Prostate gland (tissue), 2 donors: ENCODE data around the gene RETREG1. TPM values are rescaled to one million over a fixed set of nuclear protein-coding genes. Genes with fewer than 3 reads are reported as not detected.

Experiments
- DNase-seq: peaks from one replicate; pipeline ENCODE4 v3.0.0-alpha.2; 2019; ENCODE audit warnings: low spot score
- H3K27ac ChIP-seq, 2 donors: fragments of 200-600 bp; sonication (generic); 2 replicates each; pipeline ENCODE4 v1.5.1; 2017 to 2019
- H3K27me3 ChIP-seq: fragments of 200-600 bp; sonication (generic); replicated peaks from 2 replicates; pipeline ENCODE4 v1.5.1; 2019; ENCODE audit not compliant: insufficient read depth
- H3K36me3 ChIP-seq, 2 donors: fragments of 200-600 bp; sonication (generic); 1 replicate in 1 of 2; 2 replicates in 1 of 2; pipeline versions ENCODE4 v1.5.1 to v1.8.1; 2017 to 2019
- H3K4me1 ChIP-seq: fragments of 200-600 bp; sonication (generic); replicated peaks from 2 replicates; pipeline ENCODE4 v1.5.1; 2019
- H3K4me3 ChIP-seq, 2 donors: fragments of 200-600 bp; sonication (generic); 2 replicates each; pipeline ENCODE4 v1.5.1; 2017 to 2019
- H3K9me3 ChIP-seq: fragments of 200-600 bp; sonication (generic); 2 replicates; pipeline ENCODE4 v1.5.1; 2017
- POLR2A ChIP-seq: fragments of 450-650 bp; IDR thresholded peaks from one replicate; pipeline ENCODE4 v1.6.1; 2016; ENCODE audit warnings: antibody characterized with exemption, mild to moderate bottlenecking
- POLR2AphosphoS5 ChIP-seq: sonication (generic); formaldehyde crosslinking; IDR thresholded peaks from one replicate; pipeline ENCODE4 v1.6.1; 2017; ENCODE audit warnings: antibody characterized with exemption
- WGBS: methylation state at CpG from one replicate; pipeline ENCODE4 v1.1.5; 2018; 5-methylcytosine and 5-hydroxymethylcytosine counted together
- intact Hi-C: fragments of 100-400 bp; cut with DNase I; formaldehyde crosslinking; loops from one replicate; pipeline ENCODE4 v1.14.2; 2022
- total RNA-seq, 2 donors: library from RNA; depleted of rRNA; stranded (reverse); fragments of >200 nt; gene quantifications; one replicate each; pipeline ENCODE4 v1.1.0, GENCODE V29; 2016
- TF ChIP-seq, protein P1 (sequence below), 4 experiments: fragments of 200-600 bp in 2 of 4; fragments of 450-650 bp in 2 of 4; sonication (generic) in 2 of 4; IDR thresholded peaks; 1 replicate in 3 of 4; 2 replicates in 1 of 4; pipeline ENCODE4 v1.5.1; 2016 to 2019; ENCODE audit warnings: antibody characterized with exemption in 4 of 4, mild to moderate bottlenecking in 2 of 4, moderate library complexity in 2 of 4

RETREG1 gene
- total RNA-seq, 2 donors from 2014 or later: 13.5 to 18.4 TPM

DNA sequence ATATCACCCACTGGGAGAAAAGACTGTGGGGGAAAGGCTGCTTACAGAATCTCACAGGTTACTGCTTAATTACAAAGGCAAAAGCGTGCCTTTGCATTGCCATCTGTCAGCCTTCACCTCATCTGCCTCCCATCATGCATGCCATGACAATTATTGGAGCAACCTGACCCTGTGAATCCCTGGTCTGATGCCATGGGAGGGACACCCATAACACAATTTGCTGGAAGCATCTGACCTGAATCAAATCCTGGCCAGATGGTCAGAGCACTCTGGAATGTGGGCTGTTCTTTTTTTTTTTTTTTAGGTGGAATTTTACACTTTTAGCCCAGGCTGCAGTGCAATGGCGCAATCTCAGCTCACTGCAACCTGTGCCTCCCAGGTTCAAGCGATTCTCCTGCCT lies 11.6 kb upstream of the RETREG1 start:
- intact Hi-C loops: no loop called here
- DNase-seq: no peak
- Histone ChIP-seq H3K27me3 (no peaks in the 10 kb centered on the region), H3K27ac (no peak overlapping the region), H3K4me1 (no peaks in the 10 kb centered on the region), H3K4me3 (no peak overlapping the region), H3K36me3 (no peaks in the 10 kb centered on the region), H3K9me3 (no peaks in the 10 kb centered on the region)
- TF ChIP-seq, protein P1, sequence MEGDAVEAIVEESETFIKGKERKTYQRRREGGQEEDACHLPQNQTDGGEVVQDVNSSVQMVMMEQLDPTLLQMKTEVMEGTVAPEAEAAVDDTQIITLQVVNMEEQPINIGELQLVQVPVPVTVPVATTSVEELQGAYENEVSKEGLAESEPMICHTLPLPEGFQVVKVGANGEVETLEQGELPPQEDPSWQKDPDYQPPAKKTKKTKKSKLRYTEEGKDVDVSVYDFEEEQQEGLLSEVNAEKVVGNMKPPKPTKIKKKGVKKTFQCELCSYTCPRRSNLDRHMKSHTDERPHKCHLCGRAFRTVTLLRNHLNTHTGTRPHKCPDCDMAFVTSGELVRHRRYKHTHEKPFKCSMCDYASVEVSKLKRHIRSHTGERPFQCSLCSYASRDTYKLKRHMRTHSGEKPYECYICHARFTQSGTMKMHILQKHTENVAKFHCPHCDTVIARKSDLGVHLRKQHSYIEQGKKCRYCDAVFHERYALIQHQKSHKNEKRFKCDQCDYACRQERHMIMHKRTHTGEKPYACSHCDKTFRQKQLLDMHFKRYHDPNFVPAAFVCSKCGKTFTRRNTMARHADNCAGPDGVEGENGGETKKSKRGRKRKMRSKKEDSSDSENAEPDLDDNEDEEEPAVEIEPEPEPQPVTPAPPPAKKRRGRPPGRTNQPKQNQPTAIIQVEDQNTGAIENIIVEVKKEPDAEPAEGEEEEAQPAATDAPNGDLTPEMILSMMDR (IDR thresholded peaks at IDR 0.05): no peak
- no peak for TF ChIP-seq POLR2AphosphoS5
- TF ChIP-seq POLR2A: no peak
- 85% methylated on average over 3 of the region's 3 CpGs for WGBS

DNA sequence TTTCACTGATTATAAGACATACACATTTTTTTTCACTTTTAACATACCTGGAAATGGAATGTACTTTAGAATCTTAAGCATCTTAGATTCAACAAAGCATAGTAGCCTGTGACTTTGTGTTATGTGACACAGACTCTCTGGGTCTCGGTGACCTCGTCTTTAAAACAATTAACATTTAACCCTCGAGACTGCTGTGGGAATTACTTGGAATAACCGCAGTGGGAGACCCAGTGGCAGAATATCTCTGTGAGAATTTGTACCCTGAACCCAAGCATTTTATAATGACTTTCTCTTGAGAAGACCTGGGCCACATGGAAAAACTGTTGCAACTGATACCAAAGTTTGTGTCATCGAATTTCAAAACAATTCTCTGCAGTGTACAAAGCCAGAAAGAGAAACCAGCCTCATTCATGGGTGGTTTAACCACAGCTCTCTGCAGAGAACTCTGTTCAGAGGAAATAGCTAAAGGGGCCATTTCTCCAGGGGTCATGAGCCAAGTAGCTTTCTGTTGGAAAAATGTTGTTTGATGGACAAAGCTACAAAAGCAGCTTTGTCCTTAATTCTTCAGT lies 10.0 kb upstream of the RETREG1 start:
- no peak overlapping the region for H3K4me3 ChIP-seq
- no peaks in the 10 kb centered on the region for H3K27me3 ChIP-seq
- no peak overlapping the region for H3K27ac ChIP-seq
- TF ChIP-seq, protein P1 (IDR thresholded peaks at IDR 0.05): no peak
- TF ChIP-seq POLR2AphosphoS5 (no peak), POLR2A (no peak)
- no peaks in the 10 kb centered on the region for H3K36me3 ChIP-seq
- no peaks in the 10 kb centered on the region for H3K4me1 ChIP-seq
- no peak for DNase-seq
- no peaks in the 10 kb centered on the region for H3K9me3 ChIP-seq
- 78% methylated on average over 5 of the region's 5 CpGs for WGBS
- intact Hi-C loops: no loop called here

DNA sequence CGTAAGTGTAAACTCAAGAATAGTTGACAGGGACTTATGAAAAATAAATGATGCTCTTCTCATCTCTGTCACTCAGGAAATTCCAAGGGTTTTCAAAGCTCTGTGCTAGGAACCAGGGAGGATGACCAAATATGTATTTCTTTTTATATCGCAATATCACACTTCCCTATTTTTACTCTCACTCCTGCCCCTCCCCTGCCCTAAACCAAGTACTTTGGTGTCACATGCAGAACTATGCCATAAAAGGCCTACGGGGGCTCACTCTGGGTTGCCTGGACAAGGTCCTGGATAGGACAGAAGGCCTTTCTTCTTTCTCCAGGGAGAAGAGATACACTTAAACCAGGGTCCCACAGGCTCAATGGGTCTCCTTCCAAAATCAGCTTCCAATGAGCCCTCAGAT lies 8.3 kb upstream of the RETREG1 start:
- Histone ChIP-seq H3K36me3 (no peaks in the 10 kb centered on the region), H3K4me1 (no peaks in the 10 kb centered on the region), H3K9me3 (no peaks in the 10 kb centered on the region), H3K27me3 (no peaks in the 10 kb centered on the region), H3K4me3 (no peak overlapping the region), H3K27ac (no peak overlapping the region)
- intact Hi-C loops: no loop called here
- WGBS: 64% methylated on average over 3 of the region's 3 CpGs
- DNase-seq: no peak
- no peak for TF ChIP-seq POLR2A
- TF ChIP-seq, protein P1 (IDR thresholded peaks at IDR 0.05): no peak
- no peak for TF ChIP-seq POLR2AphosphoS5

DNA sequence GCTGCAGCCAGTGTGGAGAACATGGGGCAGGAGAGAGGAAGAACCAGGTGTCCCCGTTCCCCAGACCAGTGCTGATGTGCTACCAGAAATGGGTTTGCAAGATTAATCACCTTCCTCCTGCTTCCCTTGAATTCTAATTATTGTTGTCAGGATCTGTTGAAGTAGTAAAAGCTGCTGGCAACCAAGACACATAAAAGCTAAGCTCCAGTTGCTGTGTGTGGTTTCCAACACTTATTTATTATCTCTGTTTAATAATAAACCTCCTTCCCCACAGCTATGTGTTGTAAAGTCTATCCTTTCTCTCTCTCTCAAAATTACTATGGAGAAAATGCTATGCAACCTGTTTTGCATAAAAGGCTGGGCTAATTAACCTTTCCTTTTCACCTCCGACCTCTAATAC lies 2.3 kb upstream of the RETREG1 start:
- H3K4me1 ChIP-seq: no peaks in the 10 kb centered on the region
- no peaks in the 10 kb centered on the region for H3K36me3 ChIP-seq
- H3K9me3 ChIP-seq: no peaks in the 10 kb centered on the region
- intact Hi-C loops: no loop called here
- H3K4me3 ChIP-seq: no peak overlapping the region
- H3K27ac ChIP-seq: no peak overlapping the region
- DNase-seq: no peak
- TF ChIP-seq POLR2A: no peak
- TF ChIP-seq POLR2AphosphoS5: no peak
- TF ChIP-seq, protein P1 (IDR thresholded peaks at IDR 0.05): no peak
- 63% methylated on average over 2 of the region's 2 CpGs for WGBS
- no peaks in the 10 kb centered on the region for H3K27me3 ChIP-seq

DNA sequence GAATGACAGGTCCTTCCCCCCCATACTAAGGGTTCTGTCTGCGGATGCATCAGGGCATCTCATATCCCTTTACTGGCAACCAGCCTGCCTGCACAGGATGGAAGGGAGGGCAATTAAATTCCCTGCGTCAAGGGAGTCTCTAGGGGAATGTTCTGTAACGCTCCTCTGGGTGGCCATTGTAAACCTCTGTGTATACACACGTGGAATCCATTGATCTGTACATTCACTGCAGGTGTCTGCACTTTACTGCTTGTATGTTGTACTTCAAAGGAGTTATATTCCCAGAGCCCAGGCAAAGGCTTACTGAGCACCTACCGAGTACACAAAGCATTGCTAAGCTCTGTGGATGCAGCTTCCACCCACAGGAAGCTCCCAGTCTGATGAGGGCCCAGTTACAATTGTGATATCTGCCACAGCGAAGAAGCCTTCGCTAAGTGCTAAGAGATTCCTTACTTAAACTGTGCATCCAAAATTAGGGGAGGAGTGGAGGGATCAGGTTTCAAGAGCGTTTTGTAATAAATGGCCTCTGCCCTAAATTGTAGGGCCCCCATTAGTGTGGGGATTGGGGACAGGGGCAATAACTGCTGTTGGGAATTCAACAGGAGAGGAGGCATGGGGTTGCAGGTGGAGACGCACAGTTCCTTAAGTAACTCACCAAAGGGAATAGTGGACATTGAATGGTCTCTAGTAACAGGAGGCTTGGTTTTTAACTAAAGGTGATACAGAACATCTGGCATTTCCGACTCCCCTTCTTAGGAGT lies 1.5 kb upstream of the RETREG1 start:
- 79% methylated on average over 10 of the region's 10 CpGs for WGBS
- no peak overlapping the region for H3K27ac ChIP-seq
- TF ChIP-seq POLR2A (no peak), POLR2AphosphoS5 (no peak)
- TF ChIP-seq, protein P1 (IDR thresholded peaks at IDR 0.05): no peak

More for the DNA sequence above, 1.5 kb upstream of the RETREG1 start:
- Histone ChIP-seq H3K9me3 (no peaks in the 10 kb centered on the region), H3K4me1 (no peaks in the 10 kb centered on the region), H3K36me3 (no peaks in the 10 kb centered on the region), H3K4me3 (no peak overlapping the region), H3K27me3 (no peaks in the 10 kb centered on the region)
- DNase-seq: no peak
- intact Hi-C loops: no loop called here
